Heart right ventricle (tissue), 16 donors: ENCODE measurements around the gene SLX9. TPM values are rescaled to one million over a fixed set of nuclear protein-coding genes. Genes with fewer than 3 reads are reported as not detected.
A peak's percentile ranks its signal among the peaks of the same experiment; 100 is the strongest.

ENCODE experiments used
- ATAC-seq, 8 donors: fragments of 200-7000 bp; cut with Tn5 transposase; one replicate each; pipeline ENCODE4 v1.9.1; 2020; ENCODE audit warnings: mild to moderate bottlenecking in 8 of 8, moderate library complexity in 8 of 8, moderate number of reproducible peaks in 1 of 8
- DNase-seq, 2 donors: peaks; one replicate each; pipeline ENCODE4 v3.0.0-alpha.2; 2020
- H3K27ac ChIP-seq, 10 donors: fragments of 200-600 bp; sonication (generic) in 2 of 10; one replicate each; pipeline versions ENCODE4 v1.5.0 to v1.8.0; 2020 to 2022; ENCODE audit warnings: mild to moderate bottlenecking in 3 of 10
- H3K27me3 ChIP-seq, 7 donors: fragments of 200-600 bp; one replicate each; pipeline ENCODE4 v1.8.0; 2021 to 2022; ENCODE audit warnings: mild to moderate bottlenecking in 2 of 7
- H3K36me3 ChIP-seq, 9 donors: fragments of 200-600 bp; sonication (generic) in 1 of 9; one replicate each; pipeline versions ENCODE4 v1.5.0 to v1.8.0; 2020 to 2022; ENCODE audit warnings: mild to moderate bottlenecking in 2 of 9
- H3K4me1 ChIP-seq, 9 donors: fragments of 200-600 bp; sonication (generic) in 1 of 9; one replicate each; pipeline versions ENCODE4 v1.5.0 to v1.8.0; 2020 to 2022; ENCODE audit warnings: mild to moderate bottlenecking in 4 of 9
- H3K4me3 ChIP-seq, 10 donors: fragments of 200-600 bp; sonication (generic) in 2 of 10; one replicate each; pipeline versions ENCODE4 v1.5.0 to v1.8.0; 2020 to 2022; ENCODE audit warnings: mild to moderate bottlenecking in 7 of 10, moderate library complexity in 2 of 10
- H3K9me3 ChIP-seq, 11 donors: fragments of 200-600 bp in 10 of 11; sonication (generic) in 2 of 11; one replicate each; pipeline versions ENCODE4 v1.5.0 to v1.8.0; 2013 to 2022; ENCODE audit warnings: mild to moderate bottlenecking in 2 of 11, control low read depth in 1 of 11, moderate library complexity in 1 of 11
- WGBS, 2 donors: extraction: QIAGEN DNeasy Blood & Tissue Kit; methylation state at CpG; one replicate each; pipeline ENCODE4 v1.1.7; 2013; ENCODE audit warnings: inconsistent platforms in 1 of 2; 5-methylcytosine and 5-hydroxymethylcytosine counted together
- intact Hi-C, 10 donors: fragments of 100-400 bp; cut with DNase I; formaldehyde crosslinking; loops; one replicate each; pipeline versions ENCODE4 v1.11.1 to v1.14.2; 2022
- polyA plus RNA-seq, 2 donors: library from polyadenylated mRNA; stranded (reverse); fragments of 200-250 nt; gene quantifications; one replicate each; pipeline ENCODE4 v1.2.3, GENCODE V29; 2013
- total RNA-seq, 10 donors: library from RNA; stranded (reverse); fragmentation: NEBNext Ultra II Directional in 3 of 10; extraction: Animal tissue kit (Norgen Biotek cat#: 25700) in 3 of 10; gene quantifications; one replicate each; pipeline versions ENCODE4 v1.2.1 to v1.2.4, GENCODE V29; 2021 to 2023
- TF ChIP-seq, protein P1 (sequence below), 9 donors: fragments of 200-600 bp; sonication (generic) in 2 of 9; IDR thresholded peaks; one replicate each; pipeline versions ENCODE4 v1.5.0 to v1.8.0; 2021 to 2022; ENCODE audit warnings: antibody characterized with exemption in 9 of 9, mild to moderate bottlenecking in 5 of 9, moderate library complexity in 1 of 9
- donor health status: Arrhythmogenic right ventricular cardiomyopathy.
- donor health status: ischemic (EF 13 %, LVEDD 7.1; RV severe dilation, severe dysfunction).
- donor health status: healthy with polysubstance abuse.
- donor health status: DM: no; HTN: yes; CAD: no.
- donor health status: DM: no; HTN: no; CAD: no.
- donor health status: ischemic (EF 25% LVEDD 6.9; RV normal size, moderate dysfunction).
- donor health status: ischemic (EF 25% LVEDD 5.7; RV mildly dilated, moderate dysfunction).
- donor health status: healthy.
- donor health status: DM: yes; HTN: yes; CAD: no.
- donor health status: Ischemic cardiomyopathy.
- donor health status: ischemic (EF 35%, LVEDD 5.7; RV mildly dilated, moderate dysfunction).
- donor health status: nonischemic (EF 11% LVEDD 7.7; RV severe dilation, severe dysfunction).
- donor health status: DM: yes; HTN: yes; CAD: no.
- donor health status: PGD.
- donor health status: ischemic (EF 29% LVEDD 5.4; RV normal size, mild dysfunction).
- donor health status: nonischemic (EF 23%, LVEDD 6.1; RV moderate dilation, normal function).

The SLX9 gene
- total and polyA plus RNA-seq, 12 donors, result 42.4 to 83.6 (median 57.3) TPM

DNA sequence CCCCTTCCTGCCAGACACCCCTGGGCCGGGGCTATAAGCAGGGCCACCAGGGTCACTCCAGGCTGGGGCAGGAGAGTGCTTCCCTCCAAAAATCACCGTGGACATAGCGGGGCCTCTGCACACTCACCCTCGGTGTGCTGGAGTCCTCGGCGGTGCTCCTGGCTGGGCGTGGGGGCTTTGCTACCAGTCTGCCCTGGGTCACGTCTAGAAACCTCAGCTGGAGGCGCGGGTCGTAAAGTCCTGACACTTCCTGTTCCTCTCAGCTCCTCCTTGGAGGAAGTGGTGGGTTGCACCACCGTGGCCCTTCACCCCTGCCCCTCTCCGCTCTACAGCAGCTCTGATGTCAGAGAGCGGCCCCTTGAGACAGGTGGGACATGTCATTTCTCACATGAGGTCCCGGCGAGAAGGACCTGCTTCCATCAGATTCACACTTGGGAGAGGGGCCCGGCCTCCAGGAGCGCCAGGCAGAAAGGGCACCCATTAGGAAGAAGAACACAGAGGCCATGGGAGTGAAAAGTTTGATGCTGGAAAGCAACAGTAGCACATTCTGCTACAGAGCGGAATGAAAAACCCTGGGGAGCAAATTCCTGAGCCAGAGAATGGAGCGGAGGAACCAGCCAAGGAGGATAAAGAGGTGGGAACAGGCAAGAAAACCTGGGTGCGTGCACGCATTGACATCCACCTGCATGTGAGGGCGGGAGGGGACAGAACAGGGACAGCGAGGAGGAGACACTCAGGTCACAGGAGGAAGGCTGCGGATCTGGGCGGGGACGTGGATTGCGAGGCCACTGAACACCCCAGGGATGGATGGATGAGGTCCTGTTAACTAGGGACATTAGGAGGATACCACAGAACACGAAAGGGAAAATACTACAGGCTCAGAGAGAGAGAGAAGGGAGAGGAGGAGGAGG, 18.9 kb upstream of the SLX9 start, which contains the start of gene ITGB2:
ITGB2 (minus strand) TSS at position 206 of the 911 bp plus-strand sequence. CDS start 10,117 bp downstream, outside the sequence.
- H3K4me3 ChIP-seq, result peak within 1 kb of the TSS in 8 of 10 donors; percentile 21 to 72 (median 36)
- peaks cover 0 to 71% (median 0%) of the 10 kb centered on the region in 9 donors for H3K4me1 ChIP-seq
- peak in 7 of 8 donors; percentile 49 to 73 (median 61) for ATAC-seq
- 51 to 63% methylated on average over 29 of the region's 29 CpGs for WGBS, 2 donors
- H3K27ac ChIP-seq, result peak within 1 kb of the TSS in 4 of 10 donors; percentile 31 to 96 (median 56)
- peaks cover 0 to 12% (median 0%) of the 10 kb centered on the region in 9 donors for H3K36me3 ChIP-seq
- no peaks in the 10 kb centered on the region for H3K9me3 ChIP-seq
- intact Hi-C loops, result no loop called here
- TF ChIP-seq, protein P1, sequence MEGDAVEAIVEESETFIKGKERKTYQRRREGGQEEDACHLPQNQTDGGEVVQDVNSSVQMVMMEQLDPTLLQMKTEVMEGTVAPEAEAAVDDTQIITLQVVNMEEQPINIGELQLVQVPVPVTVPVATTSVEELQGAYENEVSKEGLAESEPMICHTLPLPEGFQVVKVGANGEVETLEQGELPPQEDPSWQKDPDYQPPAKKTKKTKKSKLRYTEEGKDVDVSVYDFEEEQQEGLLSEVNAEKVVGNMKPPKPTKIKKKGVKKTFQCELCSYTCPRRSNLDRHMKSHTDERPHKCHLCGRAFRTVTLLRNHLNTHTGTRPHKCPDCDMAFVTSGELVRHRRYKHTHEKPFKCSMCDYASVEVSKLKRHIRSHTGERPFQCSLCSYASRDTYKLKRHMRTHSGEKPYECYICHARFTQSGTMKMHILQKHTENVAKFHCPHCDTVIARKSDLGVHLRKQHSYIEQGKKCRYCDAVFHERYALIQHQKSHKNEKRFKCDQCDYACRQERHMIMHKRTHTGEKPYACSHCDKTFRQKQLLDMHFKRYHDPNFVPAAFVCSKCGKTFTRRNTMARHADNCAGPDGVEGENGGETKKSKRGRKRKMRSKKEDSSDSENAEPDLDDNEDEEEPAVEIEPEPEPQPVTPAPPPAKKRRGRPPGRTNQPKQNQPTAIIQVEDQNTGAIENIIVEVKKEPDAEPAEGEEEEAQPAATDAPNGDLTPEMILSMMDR (IDR thresholded peaks at IDR 0.05), result no peak
- peak in 1 of 2 donors; percentile 52 for DNase-seq
- peaks cover 0 to 48% (median 33%) of the 10 kb centered on the region in 7 donors for H3K27me3 ChIP-seq

DNA sequence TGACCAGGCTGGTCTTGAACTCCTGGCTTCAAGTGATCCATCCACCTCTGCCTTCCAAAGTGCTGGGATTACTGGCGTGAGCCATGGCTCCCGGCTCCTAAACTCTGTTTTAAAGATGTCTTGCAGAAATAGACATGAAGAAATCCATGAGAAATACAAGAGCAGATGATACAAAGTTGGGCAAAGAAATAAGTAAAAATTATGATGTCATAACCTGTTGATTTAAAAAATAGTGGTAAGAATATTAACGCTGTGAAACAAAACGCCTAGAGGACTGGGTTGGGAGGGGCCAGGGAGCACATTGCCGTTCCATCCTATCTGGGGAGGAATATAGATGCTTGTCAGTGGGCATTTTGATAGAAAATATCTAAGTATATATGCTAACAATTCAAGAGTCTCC, 17.9 kb upstream of the SLX9 start:
- Histone ChIP-seq H3K27me3 (peaks cover 0 to 54% (median 37%) of the 10 kb centered on the region in 7 donors), H3K4me3 (peak overlapping the region in 1 of 10 donors; percentile 72), H3K36me3 (peaks cover 0 to 12% (median 0%) of the 10 kb centered on the region in 9 donors), H3K27ac (peak overlapping the region in 1 of 10 donors; percentile 96), H3K4me1 (peaks cover 0 to 74% (median 0%) of the 10 kb centered on the region in 9 donors), H3K9me3 (no peaks in the 10 kb centered on the region)
- intact Hi-C loops, result no loop called here
- ATAC-seq (no peak), DNase-seq (no peak)
- TF ChIP-seq, protein P1 (IDR thresholded peaks at IDR 0.05), result no peak
- WGBS, 2 donors, result 72 to 80% methylated on average over 5 of the region's 5 CpGs

DNA sequence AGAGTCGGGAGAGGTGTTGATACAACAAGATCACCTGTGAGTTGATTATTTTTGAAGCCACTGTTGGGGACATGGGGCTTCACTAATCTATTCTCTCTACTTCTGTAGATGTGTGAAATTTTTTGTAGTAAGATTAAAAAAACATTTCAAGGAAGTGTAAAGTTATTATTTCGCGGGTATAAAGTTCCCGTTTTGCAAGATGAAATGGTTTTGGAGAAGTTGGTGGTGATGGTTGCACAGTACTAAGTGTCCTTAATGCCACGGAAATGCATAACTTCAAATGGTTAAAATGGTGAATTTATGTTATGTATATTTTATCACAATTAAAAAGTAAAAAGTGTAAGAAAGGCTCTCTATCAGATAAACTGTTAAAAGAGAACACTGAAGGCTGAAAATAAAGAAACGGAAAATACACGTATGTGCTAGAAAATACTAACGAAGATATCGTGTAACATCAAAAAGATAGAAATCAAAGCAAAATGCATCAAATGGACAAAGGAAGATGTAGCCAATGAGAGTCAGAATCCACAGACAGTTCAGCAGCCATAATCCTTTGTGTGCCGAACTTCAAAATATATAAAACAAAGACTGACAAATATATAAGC, 16.2 kb upstream of the SLX9 start:
- 83 to 89% methylated on average over 10 of the region's 10 CpGs for WGBS, 2 donors
- DNase-seq (no peak), ATAC-seq (no peak)
- Histone ChIP-seq H3K4me3 (peak overlapping the region in 1 of 10 donors; percentile 72), H3K27ac (peak overlapping the region in 1 of 10 donors; percentile 96), H3K9me3 (no peaks in the 10 kb centered on the region), H3K4me1 (peaks cover 0 to 74% (median 0%) of the 10 kb centered on the region in 9 donors), H3K27me3 (peaks cover 0 to 55% (median 33%) of the 10 kb centered on the region in 7 donors), H3K36me3 (peaks cover 0 to under 1% (median 0%) of the 10 kb centered on the region in 9 donors)
- intact Hi-C loops, result no loop called here
- TF ChIP-seq, protein P1 (IDR thresholded peaks at IDR 0.05), result no peak
